HG03354 (cell line): ENCODE measurements around the gene SUPT5H.

ENCODE experiments used
- ATAC-seq: cut with Tn5 transposase; IDR thresholded peaks from one replicate; pipeline ENCODE4 v1.9.1; 2021; ENCODE audit warnings: mild to moderate bottlenecking; ENCODE audit not compliant: unreplicated experiment, poor library complexity, severe bottlenecking

SUPT5H gene

GRCh38 chr19:39445196-39446111 is at the start of gene SUPT5H:
Gene SUPT5H (plus strand): TSS chr19:39445582. CDS start chr19:39445891, 309 bp downstream.
- peak; percentile 85 for ATAC-seq

- peak; percentile 50 for ATAC-seq
Measured at GRCh38 chr19:39397360-39398296, 47.8 kb upstream of the SUPT5H start.

GRCh38 chr19:39398297-39398864 is 47.0 kb upstream of the SUPT5H start:
- ATAC-seq: no peak

- no peak for ATAC-seq
Measured at GRCh38 chr19:39399668-39400050, 45.7 kb upstream of the SUPT5H start.

- ATAC-seq: no peak
Measured at GRCh38 chr19:39400061-39400460, 45.3 kb upstream of the SUPT5H start.

- no peak for ATAC-seq
Measured at GRCh38 chr19:39401070-39401548, 44.3 kb upstream of the SUPT5H start.

- ATAC-seq: no peak
Measured at GRCh38 chr19:39401549-39402345, 43.6 kb upstream of the SUPT5H start.

GRCh38 chr19:39402346-39403300 is 42.8 kb upstream of the SUPT5H start:
- ATAC-seq: peak; percentile 24

GRCh38 chr19:39403331-39404312 is 41.8 kb upstream of the SUPT5H start:
- ATAC-seq: peak; percentile 32

GRCh38 chr19:39405261-39405957 is 40.0 kb upstream of the SUPT5H start:
- ATAC-seq: no peak

- ATAC-seq: no peak
Measured at GRCh38 chr19:39405958-39406655, 39.3 kb upstream of the SUPT5H start.

GRCh38 chr19:39406656-39407409 is 38.5 kb upstream of the SUPT5H start, which contains the start of gene ZFP36:
Gene ZFP36 (plus strand): TSS chr19:39406847. CDS start chr19:39406905, 58 bp downstream.
- peak; percentile 24 for ATAC-seq

- ATAC-seq: no peak
Measured at GRCh38 chr19:39407410-39407659, 38.0 kb upstream of the SUPT5H start.

GRCh38 chr19:39407660-39408391 is 37.6 kb upstream of the SUPT5H start:
- ATAC-seq: no peak
